Endothelial cell of umbilical vein (primary cell): ENCODE data around the gene CFAP46. TPM values are rescaled to one million over a fixed set of nuclear protein-coding genes. Genes with fewer than 3 reads are reported as not detected.

ENCODE experiments used
- BruUV-seq: library from RNA; stranded (reverse); fragments of 400-500 nt; replicated peaks from 2 replicates; lab custom pipeline; 2021; lab: Mats Ljungman, UMichigan
- CTCF ChIA-PET: fragments of 300-600, 350-600 bp; sonication (Branson Sonifier 250); formaldehyde crosslinking; loops from one replicate; lab custom pipeline; 2021; ENCODE audit warnings: antibody characterized with exemption, inconsistent platforms; lab: Charles Lee
- POLR2A ChIA-PET: fragments of 300-600, 350-600 bp; sonication (Branson Sonifier 250); formaldehyde crosslinking; loops from one replicate; lab custom pipeline; 2021; ENCODE audit warnings: antibody characterized with exemption, inconsistent platforms; lab: Charles Lee
- DNase-seq: peaks from one replicate; pipeline ENCODE4 v3.0.0-alpha.2; 2011; ENCODE audit warnings: low read depth, low spot score
- FAIRE-seq: peaks from 2 replicates; lab custom pipeline; 2011; peaks lifted over from hg19 to GRCh38; lab: Jason Lieb, UNC
- H2AFZ ChIP-seq: 2 replicates; pipeline ENCODE4 v1.6.0; 2012; ENCODE audit warnings: low read depth, low read length, control low read depth, inconsistent platforms
- H3K27ac ChIP-seq: 2 replicates; pipeline ENCODE4 v1.5.1; 2011; ENCODE audit warnings: low read depth, mild to moderate bottlenecking, control low read depth, low read length, moderate library complexity; ENCODE audit not compliant: insufficient read depth
- H3K27me3 ChIP-seq, 2 experiments: 2 replicates each; pipeline versions ENCODE4 v1.6.0 to v1.6.1; 2011; ENCODE audit warnings: low read length in 2 of 2, mixed read lengths in 1 of 2; ENCODE audit not compliant: control insufficient read depth in 2 of 2, insufficient read depth in 2 of 2
- H3K36me3 ChIP-seq, 2 experiments: 2 replicates in 1 of 2; 3 replicates in 1 of 2; pipeline ENCODE4 v1.5.1; 2011; ENCODE audit warnings: low read length in 2 of 2, mild to moderate bottlenecking in 1 of 2, moderate library complexity in 1 of 2; ENCODE audit not compliant: control insufficient read depth in 2 of 2, insufficient read depth in 2 of 2; ENCODE audit errors: extremely low read depth in 1 of 2
- H3K4me1 ChIP-seq: 3 replicates; pipeline ENCODE4 v1.5.1; 2011; ENCODE audit warnings: mild to moderate bottlenecking, low read length; ENCODE audit not compliant: control insufficient read depth, insufficient read depth; ENCODE audit errors: extremely low read depth
- H3K4me2 ChIP-seq: 2 replicates; pipeline ENCODE4 v1.6.1; 2011; ENCODE audit warnings: low read length, control low read depth, mixed read lengths; ENCODE audit not compliant: insufficient read depth
- H3K4me3 ChIP-seq, 3 experiments: fragments of 200-600 bp in 1 of 3; sonication (generic), shearing (Covaris generic) in 1 of 3; replicated peaks in 1 of 3; 2 replicates each; pipeline ENCODE4 v1.5.1; 2011 to 2016; ENCODE audit warnings: control low read depth in 3 of 3, low read length in 3 of 3, mild to moderate bottlenecking in 2 of 3, inconsistent platforms in 1 of 3, low read depth in 1 of 3, moderate library complexity in 1 of 3; ENCODE audit not compliant: insufficient read depth in 1 of 3
- H3K79me2 ChIP-seq: 2 replicates; pipeline ENCODE4 v1.6.0; 2012; ENCODE audit warnings: low read length, inconsistent platforms; ENCODE audit not compliant: control insufficient read depth, insufficient read depth
- H3K9ac ChIP-seq: replicated peaks from 2 replicates; pipeline ENCODE3; 2011; ENCODE audit warnings: low read length, control low read depth; ENCODE audit not compliant: insufficient read depth; ENCODE audit errors: extremely low read depth
- H3K9me1 ChIP-seq: replicated peaks from 3 replicates; pipeline ENCODE4 v1.6.0; 2011; ENCODE audit warnings: mild to moderate bottlenecking, low read length; ENCODE audit not compliant: control insufficient read depth, insufficient read depth; ENCODE audit errors: extremely low read depth
- H3K9me3 ChIP-seq: replicated peaks from 2 replicates; pipeline ENCODE4 v1.5.1; 2012; ENCODE audit warnings: low read length, inconsistent platforms; ENCODE audit not compliant: control insufficient read depth, insufficient read depth
- H4K20me1 ChIP-seq: replicated peaks from 2 replicates; pipeline ENCODE3; 2011; ENCODE audit warnings: mild to moderate bottlenecking, low read length; ENCODE audit not compliant: control insufficient read depth, insufficient read depth; ENCODE audit errors: extremely low read depth
- EZH2 ChIP-seq: IDR thresholded peaks from 2 replicates; pipeline ENCODE4 v1.6.1; 2012; ENCODE audit warnings: borderline replicate concordance, low read depth, mild to moderate bottlenecking, moderate library complexity, low read length, inconsistent platforms; ENCODE audit not compliant: severe bottlenecking
- FOS ChIP-seq: IDR thresholded peaks from 2 replicates; pipeline ENCODE4 v1.6.1; 2011; ENCODE audit warnings: mild to moderate bottlenecking, low read length, moderate library complexity, borderline replicate concordance; ENCODE audit not compliant: insufficient read depth
- GATA2 ChIP-seq: IDR thresholded peaks from 2 replicates; pipeline ENCODE4 v1.7.0; 2011; ENCODE audit warnings: low read depth, mild to moderate bottlenecking, moderate library complexity, mixed read lengths, low read length; ENCODE audit not compliant: insufficient read length, insufficient read depth
- JUN ChIP-seq: IDR thresholded peaks from 2 replicates; pipeline ENCODE4 v1.6.1; 2011; ENCODE audit warnings: borderline replicate concordance, low read depth; ENCODE audit not compliant: insufficient read length, insufficient read depth
- MYC ChIP-seq: IDR thresholded peaks from one replicate; pipeline ENCODE4 v1.6.1; 2011; ENCODE audit warnings: mild to moderate bottlenecking, low read depth, low read length
- POLR2A ChIP-seq: IDR thresholded peaks from 2 replicates; pipeline ENCODE4 v1.6.1; 2012; ENCODE audit warnings: low read depth, mild to moderate bottlenecking, control low read depth, low read length
- POLR2AphosphoS5 ChIP-seq: IDR thresholded peaks from 2 replicates; pipeline ENCODE4 v1.6.1; 2012; ENCODE audit warnings: low read depth, mild to moderate bottlenecking, control low read depth, low read length, moderate library complexity; ENCODE audit not compliant: insufficient read depth
- dilution Hi-C: fragments of 300-500 bp; cut with MboI; formaldehyde crosslinking; loops from one replicate; pipeline ENCODE4 v1.15.0; 2019; ENCODE audit warnings: low sequenced_read_pairs; ENCODE audit not compliant: extremely low pct_ligation_motif_present
- intact Hi-C: fragments of 100-400 bp; cut with micrococcal nuclease; formaldehyde crosslinking; loops from one replicate; pipeline ENCODE4 v1.10.0; 2022
- polyA plus RNA-seq, 4 experiments: library from polyadenylated mRNA; depleted of rRNA in 3 of 4; stranded (reverse) in 3 of 4; unstranded in 1 of 4; fragments of >200 nt; gene quantifications; 2 replicates each; pipeline versions ENCODE4 v1.2.1 to v1.2.3, GENCODE V29; 2011 to 2012; ENCODE audit warnings: missing spikeins in 1 of 4
- total RNA-seq: library from RNA; stranded (reverse); gene quantifications from 2 replicates; pipeline ENCODE4 v1.2.3, GENCODE V29; 2021
- TF ChIP-seq, protein P1 (sequence below): IDR thresholded peaks from 2 replicates; pipeline ENCODE4 v1.6.1; 2011; ENCODE audit not compliant: insufficient read depth, insufficient read length
- TF ChIP-seq, protein P2 (sequence below), 2 donors: IDR thresholded peaks; 1 replicate in 1 of 2; 2 replicates in 1 of 2; pipeline ENCODE4 v1.5.1; 2011; ENCODE audit warnings: low read length in 2 of 2, mild to moderate bottlenecking in 2 of 2, moderate library complexity in 2 of 2, control low read depth in 1 of 2, inconsistent platforms in 1 of 2, low read depth in 1 of 2; ENCODE audit not compliant: insufficient read depth in 1 of 2; ENCODE audit errors: extremely low read depth in 1 of 2

CFAP46 gene
- total and polyA plus RNA-seq, 2 donors (not counting 3 experiments of a cell fraction or from before 2014, with no cell fraction given), result 0.75 to 0.98 TPM

DNA sequence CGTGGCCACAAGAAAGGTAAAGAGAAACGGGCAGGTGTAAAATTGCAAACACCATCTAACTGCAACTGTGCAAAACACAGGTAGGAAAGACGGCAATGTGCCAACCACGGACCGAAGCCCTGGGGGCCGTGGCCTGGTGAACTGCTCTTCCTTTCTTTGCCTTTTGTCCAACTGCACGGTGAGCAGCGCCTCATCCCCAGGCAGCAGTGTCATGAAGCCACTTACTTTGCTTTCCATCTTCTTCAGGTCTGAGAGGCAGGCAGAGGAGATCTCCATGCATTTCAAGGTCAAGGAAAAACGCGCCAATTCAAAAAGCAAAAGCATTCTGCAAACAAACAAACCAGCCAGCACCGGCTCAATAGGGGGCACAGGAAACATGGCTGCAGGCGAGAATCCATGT is 12.9 kb downstream of the CFAP46 start:
- Histone ChIP-seq H3K27me3 (no peaks in the 10 kb centered on the region), H3K27ac (no peak overlapping the region), H3K4me3 (no peak overlapping the region), H3K36me3 (no peaks in the 10 kb centered on the region), H4K20me1 (no peaks in the 10 kb centered on the region), H3K79me2 (no peaks in the 10 kb centered on the region), H3K9ac (no peak overlapping the region), H3K9me1 (no peaks in the 10 kb centered on the region), H2AFZ (no peak overlapping the region), H3K4me1 (no peaks in the 10 kb centered on the region), H3K4me2 (no peak overlapping the region), H3K9me3 (no peaks in the 10 kb centered on the region)
- intact Hi-C loops (no loop called here), dilution Hi-C loops (no loop called here)
- no peak for FAIRE-seq
- ChIA-PET POLR2A (no interaction called here), CTCF (no interaction called here)
- no TSS peak for BruUV-seq
- TF ChIP-seq EZH2, result no peak
- TF ChIP-seq, protein P1, sequence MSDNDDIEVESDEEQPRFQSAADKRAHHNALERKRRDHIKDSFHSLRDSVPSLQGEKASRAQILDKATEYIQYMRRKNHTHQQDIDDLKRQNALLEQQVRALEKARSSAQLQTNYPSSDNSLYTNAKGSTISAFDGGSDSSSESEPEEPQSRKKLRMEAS, result no peak
- TF ChIP-seq FOS, result no peak
- TF ChIP-seq POLR2AphosphoS5, result no peak
- TF ChIP-seq GATA2, result no peak
- TF ChIP-seq, protein P2, sequence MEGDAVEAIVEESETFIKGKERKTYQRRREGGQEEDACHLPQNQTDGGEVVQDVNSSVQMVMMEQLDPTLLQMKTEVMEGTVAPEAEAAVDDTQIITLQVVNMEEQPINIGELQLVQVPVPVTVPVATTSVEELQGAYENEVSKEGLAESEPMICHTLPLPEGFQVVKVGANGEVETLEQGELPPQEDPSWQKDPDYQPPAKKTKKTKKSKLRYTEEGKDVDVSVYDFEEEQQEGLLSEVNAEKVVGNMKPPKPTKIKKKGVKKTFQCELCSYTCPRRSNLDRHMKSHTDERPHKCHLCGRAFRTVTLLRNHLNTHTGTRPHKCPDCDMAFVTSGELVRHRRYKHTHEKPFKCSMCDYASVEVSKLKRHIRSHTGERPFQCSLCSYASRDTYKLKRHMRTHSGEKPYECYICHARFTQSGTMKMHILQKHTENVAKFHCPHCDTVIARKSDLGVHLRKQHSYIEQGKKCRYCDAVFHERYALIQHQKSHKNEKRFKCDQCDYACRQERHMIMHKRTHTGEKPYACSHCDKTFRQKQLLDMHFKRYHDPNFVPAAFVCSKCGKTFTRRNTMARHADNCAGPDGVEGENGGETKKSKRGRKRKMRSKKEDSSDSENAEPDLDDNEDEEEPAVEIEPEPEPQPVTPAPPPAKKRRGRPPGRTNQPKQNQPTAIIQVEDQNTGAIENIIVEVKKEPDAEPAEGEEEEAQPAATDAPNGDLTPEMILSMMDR (IDR thresholded peaks at IDR 0.05; ENCODE audit: extremely low read depth in 1 of 2, insufficient read depth in 1 of 2, low read depth in 1 of 2, low read length in 2 of 2), result no peak
- no peak for TF ChIP-seq MYC
- TF ChIP-seq JUN, result no peak
- TF ChIP-seq POLR2A, result no peak
- DNase-seq, result no peak
